ENCODE measurements around the gene SLC29A3.
"Not testable (repeated sequence)": the region's sequence is repeated elsewhere in the genome, so short reads cannot be mapped to it uniquely, and the experiment has no call there.

DNA sequence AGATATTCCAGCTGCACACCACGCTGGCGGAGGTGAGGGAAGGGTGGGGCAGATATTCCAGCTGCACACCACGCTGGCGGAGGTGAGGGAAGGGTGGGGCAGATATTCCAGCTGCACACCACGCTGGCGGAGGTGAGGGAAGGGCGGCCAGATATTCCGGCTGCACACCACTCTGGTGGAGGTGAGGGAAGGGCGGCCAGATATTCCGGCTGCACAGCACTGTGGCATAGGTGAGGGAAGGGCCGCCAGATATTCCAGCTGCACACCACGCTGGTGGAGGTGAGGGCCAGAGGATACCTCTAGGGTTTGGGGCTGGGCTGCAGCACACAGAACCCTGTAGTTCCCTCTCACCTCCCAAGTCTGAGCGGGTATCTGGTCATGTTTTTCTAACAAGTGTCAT lies 22.2 kb upstream of the SLC29A3 start:
- TF ChIP-seq ZNF274 (IDR thresholded peaks at IDR 0.05; ENCODE audit: low read depth, low read length); SUZ12 (IDR thresholded peaks at IDR 0.05; ENCODE audit: extremely low read depth, insufficient read depth, insufficient read length): not testable (repeated sequence)
